Glutamatergic neuron (in vitro differentiated cells): ENCODE data around the gene ACO1. TPM values are rescaled to one million over a fixed set of nuclear protein-coding genes. Genes with fewer than 3 reads are reported as not detected.

Experiments used
- DNase-seq: peaks from one replicate; pipeline ENCODE4 v3.0.0; 2022
- H3K27ac Mint-ChIP-seq: one replicate; pipeline ENCODE4 v1.8.0; 2020; ENCODE audit warnings: mild to moderate bottlenecking, mixed read lengths, inconsistent platforms; ENCODE audit not compliant: unreplicated experiment
- H3K27me3 Mint-ChIP-seq: one replicate; pipeline ENCODE4 v1.8.0; 2020; ENCODE audit warnings: mild to moderate bottlenecking, moderate library complexity, mixed read lengths, inconsistent platforms; ENCODE audit not compliant: unreplicated experiment
- H3K36me3 Mint-ChIP-seq: one replicate; pipeline ENCODE4 v1.8.0; 2020; ENCODE audit warnings: mild to moderate bottlenecking, mixed read lengths, inconsistent platforms; ENCODE audit not compliant: unreplicated experiment
- H3K4me1 Mint-ChIP-seq: one replicate; pipeline ENCODE4 v1.8.0; 2020; ENCODE audit warnings: mild to moderate bottlenecking, low read depth, mixed read lengths, inconsistent platforms; ENCODE audit not compliant: unreplicated experiment
- H3K4me3 Mint-ChIP-seq: one replicate; pipeline ENCODE4 v1.8.0; 2020; ENCODE audit warnings: mild to moderate bottlenecking, mixed read lengths, inconsistent platforms; ENCODE audit not compliant: unreplicated experiment
- H3K9me3 Mint-ChIP-seq: one replicate; pipeline ENCODE4 v1.8.0; 2020; ENCODE audit warnings: mild to moderate bottlenecking, moderate library complexity, mixed read lengths, inconsistent platforms; ENCODE audit not compliant: unreplicated experiment
- total RNA-seq: library from RNA; stranded (reverse); fragmentation: NEBNext Ultra II Directional; extraction: Animal tissue kit (Norgen Biotek cat#: 25700); gene quantifications from one replicate; pipeline ENCODE4 v1.2.1, GENCODE V29; 2021; ENCODE audit not compliant: unreplicated experiment
- TF ChIP-seq, protein P1 (sequence below): fragments of 200-600 bp; sonication (generic); IDR thresholded peaks from one replicate; pipeline ENCODE4 v1.5.0; 2021; ENCODE audit not compliant: partially characterized antibody, unreplicated experiment

The ACO1 gene
- total RNA-seq, 1 donor from 2014 or later: 17.6 TPM

DNA sequence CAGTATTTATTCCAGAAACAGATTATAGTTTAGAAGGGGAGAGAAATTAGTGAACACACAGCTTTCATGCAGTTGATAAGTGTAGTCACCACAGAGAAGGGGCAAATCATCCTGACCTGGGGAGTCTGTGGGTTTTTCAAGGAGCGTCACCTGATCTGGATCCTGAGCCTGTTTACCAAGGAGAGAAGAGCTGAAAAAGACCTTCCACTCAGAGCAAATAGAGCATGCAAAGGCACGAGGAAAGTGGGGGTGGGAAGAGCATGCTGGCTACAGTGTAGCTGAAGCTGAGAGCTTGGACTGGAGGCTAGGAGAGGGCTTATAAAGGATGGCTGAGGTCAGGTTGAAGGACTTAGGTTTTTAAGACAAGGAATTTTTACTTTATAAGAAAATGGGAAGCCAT is 30.4 kb downstream of the ACO1 start:
- H3K4me1 Mint-ChIP-seq: no peaks in the 10 kb centered on the region
- no peaks in the 10 kb centered on the region for H3K36me3 Mint-ChIP-seq
- DNase-seq: no peak
- TF ChIP-seq, protein P1, sequence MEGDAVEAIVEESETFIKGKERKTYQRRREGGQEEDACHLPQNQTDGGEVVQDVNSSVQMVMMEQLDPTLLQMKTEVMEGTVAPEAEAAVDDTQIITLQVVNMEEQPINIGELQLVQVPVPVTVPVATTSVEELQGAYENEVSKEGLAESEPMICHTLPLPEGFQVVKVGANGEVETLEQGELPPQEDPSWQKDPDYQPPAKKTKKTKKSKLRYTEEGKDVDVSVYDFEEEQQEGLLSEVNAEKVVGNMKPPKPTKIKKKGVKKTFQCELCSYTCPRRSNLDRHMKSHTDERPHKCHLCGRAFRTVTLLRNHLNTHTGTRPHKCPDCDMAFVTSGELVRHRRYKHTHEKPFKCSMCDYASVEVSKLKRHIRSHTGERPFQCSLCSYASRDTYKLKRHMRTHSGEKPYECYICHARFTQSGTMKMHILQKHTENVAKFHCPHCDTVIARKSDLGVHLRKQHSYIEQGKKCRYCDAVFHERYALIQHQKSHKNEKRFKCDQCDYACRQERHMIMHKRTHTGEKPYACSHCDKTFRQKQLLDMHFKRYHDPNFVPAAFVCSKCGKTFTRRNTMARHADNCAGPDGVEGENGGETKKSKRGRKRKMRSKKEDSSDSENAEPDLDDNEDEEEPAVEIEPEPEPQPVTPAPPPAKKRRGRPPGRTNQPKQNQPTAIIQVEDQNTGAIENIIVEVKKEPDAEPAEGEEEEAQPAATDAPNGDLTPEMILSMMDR: no peak
- H3K4me3 Mint-ChIP-seq: no peak overlapping the region
- no peaks in the 10 kb centered on the region for H3K27me3 Mint-ChIP-seq
- no peak overlapping the region for H3K27ac Mint-ChIP-seq
- H3K9me3 Mint-ChIP-seq: no peaks in the 10 kb centered on the region

DNA sequence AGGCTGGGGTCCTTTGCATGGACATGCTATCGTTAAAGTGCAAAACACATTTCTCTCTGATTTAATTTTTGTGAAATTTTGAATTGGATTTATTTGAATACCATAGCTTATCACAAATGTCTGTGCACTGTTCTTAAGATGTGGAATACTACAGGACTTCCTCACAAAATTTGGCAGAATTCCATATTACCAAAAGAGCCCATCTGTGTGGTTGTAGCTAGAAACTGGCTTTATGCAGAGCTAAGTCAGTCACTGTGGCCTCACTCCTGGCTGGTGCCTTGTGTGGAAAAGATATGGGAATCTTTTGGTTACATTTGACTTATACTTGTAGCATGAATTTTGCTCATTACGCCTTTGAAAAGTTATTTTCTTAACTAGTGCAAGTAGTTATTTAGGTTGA is 35.5 kb downstream of the ACO1 start:
- Mint-ChIP-seq H3K36me3 (no peaks in the 10 kb centered on the region), H3K27ac (no peak overlapping the region), H3K9me3 (peaks cover 2% of the 10 kb centered on the region), H3K4me1 (no peaks in the 10 kb centered on the region), H3K27me3 (no peaks in the 10 kb centered on the region), H3K4me3 (no peak overlapping the region)
- no peak for DNase-seq
- TF ChIP-seq, protein P1: no peak

DNA sequence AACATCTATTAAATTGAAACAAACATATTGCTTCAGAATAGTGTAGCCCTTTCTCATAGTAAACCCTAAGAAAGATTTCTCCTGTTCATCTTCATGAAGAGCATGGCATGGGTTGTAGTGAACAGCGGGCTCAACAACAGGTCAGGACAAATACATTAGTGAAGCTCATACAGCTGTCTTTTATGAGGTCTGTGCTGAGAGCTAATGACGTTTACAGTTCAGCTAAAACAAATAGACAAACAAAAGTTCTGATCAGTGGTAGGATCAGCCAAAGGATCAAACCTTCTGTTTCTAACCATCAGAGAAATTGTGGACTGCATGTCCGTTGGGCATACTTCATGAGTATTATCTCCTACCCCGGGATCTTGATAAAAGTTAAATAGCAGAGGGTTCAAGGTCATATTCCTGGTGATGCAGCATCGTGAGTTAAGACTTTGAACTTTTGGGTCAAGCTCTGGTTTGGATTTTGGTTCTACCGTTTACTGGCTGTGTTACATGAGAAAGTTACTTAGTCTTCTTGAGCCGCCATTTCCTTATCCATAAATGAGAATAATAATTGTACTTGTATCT is 37.9 kb downstream of the ACO1 start:
- Mint-ChIP-seq H3K9me3 (peaks cover 2% of the 10 kb centered on the region), H3K36me3 (no peaks in the 10 kb centered on the region), H3K4me3 (no peak overlapping the region), H3K4me1 (no peaks in the 10 kb centered on the region), H3K27me3 (no peaks in the 10 kb centered on the region), H3K27ac (no peak overlapping the region)
- DNase-seq: no peak
- TF ChIP-seq, protein P1: no peak

DNA sequence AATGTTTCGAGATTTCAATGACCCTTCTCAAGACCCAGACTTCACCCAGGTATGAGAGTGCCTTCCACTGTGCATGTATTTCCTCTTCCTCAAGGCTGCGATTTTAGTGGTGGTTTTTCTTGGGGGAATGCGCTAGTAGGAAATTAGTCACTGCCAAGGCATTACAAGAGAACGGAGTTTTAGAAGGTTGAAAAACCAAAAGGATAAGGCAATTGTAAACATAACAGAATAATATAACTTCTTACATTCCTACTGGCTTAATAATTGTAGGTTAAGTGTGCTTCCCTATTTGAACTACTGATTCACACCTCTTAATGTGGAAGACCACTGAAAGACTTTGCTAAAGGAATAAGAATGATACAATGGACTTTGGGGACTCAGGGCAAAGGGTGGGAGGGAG is 38.9 kb downstream of the ACO1 start:
- no peak for DNase-seq
- Mint-ChIP-seq H3K27ac (no peak overlapping the region), H3K9me3 (peaks cover 2% of the 10 kb centered on the region), H3K4me3 (no peak overlapping the region), H3K36me3 (no peaks in the 10 kb centered on the region), H3K27me3 (no peaks in the 10 kb centered on the region), H3K4me1 (no peaks in the 10 kb centered on the region)
- TF ChIP-seq, protein P1: no peak

DNA sequence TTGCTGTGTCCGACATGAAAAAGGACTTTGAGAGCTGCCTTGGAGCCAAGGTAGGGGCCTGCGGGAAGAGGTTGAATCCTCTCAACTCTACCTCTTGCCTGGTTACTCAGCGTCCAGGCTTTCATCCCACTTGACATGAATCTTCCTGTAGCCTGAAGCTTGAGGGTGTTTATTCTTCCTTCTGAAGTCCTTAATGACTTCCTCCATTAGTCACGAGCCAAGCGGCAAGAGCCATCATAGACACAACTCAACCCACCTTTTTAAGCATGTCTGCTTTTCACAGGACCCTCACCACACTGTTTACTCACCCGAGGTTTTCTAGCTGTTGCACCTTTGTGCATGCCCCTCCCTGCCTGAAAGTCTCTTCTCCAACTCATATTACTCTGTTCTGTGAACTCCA is 40.2 kb downstream of the ACO1 start:
- Mint-ChIP-seq H3K4me1 (no peaks in the 10 kb centered on the region), H3K27ac (no peak overlapping the region), H3K27me3 (no peaks in the 10 kb centered on the region), H3K36me3 (no peaks in the 10 kb centered on the region), H3K4me3 (no peak overlapping the region), H3K9me3 (peaks cover 2% of the 10 kb centered on the region)
- DNase-seq: no peak
- TF ChIP-seq, protein P1: no peak
